Stimulated activated CD4-positive, alpha-beta T cell treated with anti-CD3 and anti-CD28 coated beads, Interleukin-2, amount 100 ng/mL, for 24 hours (primary cell): ENCODE data around the gene TCL1B.
"Not testable (repeated sequence)": the region's sequence is repeated elsewhere in the genome, so short reads cannot be mapped to it uniquely, and the experiment has no call there.

Source experiments
- DNase-seq, 2 donors: peaks; one replicate each; pipeline ENCODE4 v3.0.0-alpha.2; 2020

TCL1B gene

DNA sequence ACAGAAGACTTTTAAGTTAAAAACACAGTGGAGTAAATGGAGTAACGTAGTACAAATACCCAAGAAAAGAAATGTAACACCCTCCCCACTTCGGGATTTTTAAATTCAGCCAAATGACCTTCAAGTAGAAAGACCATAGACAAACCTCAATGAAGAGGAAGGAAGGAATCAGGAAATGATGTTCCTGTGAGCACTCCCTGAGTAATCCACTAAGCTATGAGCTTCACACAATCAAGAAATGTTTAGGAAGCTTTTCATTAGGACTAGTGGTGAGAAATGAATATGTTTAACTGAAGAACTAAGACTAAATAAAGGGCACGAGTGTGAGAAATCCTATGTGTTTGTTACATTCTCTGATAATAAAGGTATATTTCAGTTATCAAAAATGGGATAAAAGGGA, 17.6 kb downstream of the TCL1B start:
- no peak for DNase-seq

DNA sequence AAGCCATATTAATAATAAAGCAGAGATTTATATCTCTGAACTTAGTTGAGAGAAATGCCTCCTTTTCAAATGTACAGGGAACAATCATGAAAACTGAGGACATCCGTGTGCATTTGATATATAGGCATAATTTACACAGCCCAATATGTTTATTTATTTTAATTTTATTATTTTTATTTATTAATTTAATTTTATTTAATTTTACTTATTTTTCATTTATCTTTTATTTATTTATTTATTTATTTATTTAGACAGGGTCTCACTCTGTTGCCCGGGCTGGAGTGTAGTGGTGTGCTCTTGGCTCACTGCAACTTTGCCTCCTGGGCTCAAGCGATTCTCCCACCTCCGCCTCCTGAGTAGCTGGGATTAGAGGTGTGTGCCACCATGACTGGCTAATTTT, 19.3 kb downstream of the TCL1B start:
- DNase-seq = no peak

DNA sequence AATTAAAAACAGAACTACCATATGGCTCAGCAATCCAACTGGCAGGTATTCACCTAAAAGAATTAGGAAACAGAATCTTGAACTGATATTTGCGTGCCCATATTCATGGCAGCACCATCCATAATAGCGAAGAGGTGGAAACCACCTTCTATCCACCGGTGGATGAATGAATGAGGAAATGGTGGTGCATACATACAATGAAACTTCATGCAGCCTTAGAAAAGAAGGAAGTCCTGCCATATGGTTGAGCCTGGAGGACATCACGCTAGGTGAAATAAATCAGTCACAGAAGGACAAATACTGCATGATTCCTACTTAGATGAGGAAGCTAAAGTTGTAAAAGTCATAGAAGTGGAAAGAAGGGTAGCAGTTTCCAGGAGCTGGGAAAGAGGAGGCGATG, 21.1 kb downstream of the TCL1B start:
- DNase-seq = no peak

DNA sequence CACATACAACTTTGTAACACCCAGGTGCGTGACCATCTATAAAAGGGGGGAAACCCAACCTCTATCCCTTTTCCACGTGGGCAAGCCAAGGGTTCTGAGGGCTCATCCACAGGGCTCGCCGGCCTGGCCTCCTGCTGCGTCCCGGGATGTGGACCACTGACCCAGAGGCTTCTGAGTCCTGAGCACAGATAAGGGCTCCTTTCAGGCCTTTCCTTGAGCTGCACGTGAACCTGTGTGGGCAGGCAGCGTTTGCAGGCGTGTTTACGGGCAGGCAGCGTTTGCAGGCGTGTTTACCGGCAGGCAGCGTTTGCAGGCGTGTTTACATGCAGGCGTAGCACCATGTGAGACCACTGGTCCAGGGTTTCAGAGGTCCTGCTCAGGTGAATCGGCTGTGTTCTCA, 23.9 kb downstream of the TCL1B start:
- DNase-seq = no peak

DNA sequence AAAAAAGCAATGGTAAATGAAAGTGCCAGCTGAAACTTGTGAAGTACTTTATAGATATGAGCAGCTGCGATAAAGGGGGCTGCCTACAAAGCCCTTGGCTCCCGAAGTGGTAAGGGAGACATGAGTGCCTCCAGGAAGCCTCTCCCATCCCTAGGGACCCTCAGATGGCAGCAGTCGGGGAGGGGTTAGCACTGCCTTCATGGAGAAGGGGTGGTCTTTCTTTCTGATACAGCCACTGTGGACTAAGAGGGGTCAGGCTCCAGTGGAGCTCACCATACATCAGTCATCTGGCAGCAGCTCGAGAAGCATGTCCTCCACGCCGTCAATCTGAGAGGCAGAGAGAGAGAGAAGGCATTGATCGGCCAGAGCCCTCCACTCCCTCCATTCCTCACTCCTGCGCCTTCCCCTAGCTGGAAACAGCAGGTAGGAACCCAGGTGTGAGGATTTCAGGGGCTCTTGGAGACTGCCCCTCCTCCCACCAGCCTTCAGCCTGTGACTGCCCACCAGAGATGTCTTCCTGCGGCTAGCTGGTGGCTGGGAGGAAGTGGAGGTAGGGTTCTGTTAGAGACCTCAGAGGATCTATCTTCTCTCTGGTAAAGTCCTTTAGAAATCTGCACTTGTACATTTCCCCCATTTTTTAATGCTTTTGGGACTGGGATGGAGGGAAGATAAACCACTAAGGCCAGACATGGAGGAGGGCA, 25.4 kb downstream of the TCL1B start:
- DNase-seq = no peak

DNA sequence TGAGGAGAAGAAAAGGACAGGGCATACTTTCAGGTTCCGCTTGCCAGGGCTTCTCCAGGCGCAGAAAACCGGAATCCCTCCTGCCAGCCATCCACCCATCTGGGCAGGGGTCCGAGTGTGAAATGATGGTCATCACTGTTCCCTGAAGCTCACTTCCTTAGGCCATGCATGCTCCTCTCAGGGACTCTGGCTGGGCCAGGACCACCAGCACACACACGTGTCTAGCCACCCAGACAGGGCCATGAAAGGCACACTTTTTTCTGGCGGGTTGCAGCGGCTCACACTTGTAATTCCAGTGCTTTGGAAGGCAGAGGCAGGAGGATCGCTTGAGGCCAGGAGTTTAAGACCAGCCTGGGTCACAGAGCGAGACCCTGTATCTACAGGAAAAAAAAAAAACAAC, 26.2 kb downstream of the TCL1B start:
- DNase-seq = no peak

DNA sequence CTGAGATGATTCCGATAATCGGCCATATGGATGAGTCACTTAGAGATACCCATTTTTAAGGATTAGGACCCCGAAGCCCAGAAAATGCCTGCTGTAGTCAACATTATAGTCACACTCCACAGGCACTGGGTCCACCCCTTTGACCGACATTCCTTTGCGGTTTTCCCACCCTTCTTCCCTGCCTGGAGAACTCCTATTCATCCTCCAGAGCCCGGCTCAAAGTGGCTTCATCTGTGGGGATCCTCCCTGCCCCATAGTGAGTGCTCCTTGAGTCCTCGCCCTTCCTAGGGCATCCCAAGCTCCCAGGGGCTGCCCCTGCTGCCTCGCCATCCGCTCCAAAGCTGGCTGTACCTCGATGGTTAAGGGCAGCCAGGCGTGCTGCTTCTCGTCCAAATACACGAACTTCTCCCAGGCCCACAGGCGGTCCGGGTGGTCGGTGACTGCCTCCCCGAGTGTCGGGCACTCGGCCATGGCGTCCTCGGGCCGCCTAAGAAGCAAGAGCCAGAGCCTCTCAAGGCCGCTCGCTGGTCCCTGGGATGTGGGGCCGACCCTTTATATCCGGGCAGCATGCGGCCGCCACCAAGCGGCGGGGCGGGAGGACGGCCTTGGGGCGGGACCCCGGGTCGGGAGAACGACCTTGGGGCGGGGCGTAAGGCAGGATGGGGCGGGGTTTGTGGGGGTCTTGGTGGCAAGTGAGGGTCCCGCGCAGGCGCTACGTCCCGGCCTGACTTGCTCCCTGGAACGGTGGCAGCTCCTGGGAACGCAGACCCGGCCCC, 27.6 kb downstream of the TCL1B start, which contains the start of gene TCL1A:
Gene TCL1A, minus strand, starts transcription at position 530 of the 776 bp plus-strand sequence. Its CDS starts 59 bp downstream, at position 471.
- no peak for DNase-seq

DNA sequence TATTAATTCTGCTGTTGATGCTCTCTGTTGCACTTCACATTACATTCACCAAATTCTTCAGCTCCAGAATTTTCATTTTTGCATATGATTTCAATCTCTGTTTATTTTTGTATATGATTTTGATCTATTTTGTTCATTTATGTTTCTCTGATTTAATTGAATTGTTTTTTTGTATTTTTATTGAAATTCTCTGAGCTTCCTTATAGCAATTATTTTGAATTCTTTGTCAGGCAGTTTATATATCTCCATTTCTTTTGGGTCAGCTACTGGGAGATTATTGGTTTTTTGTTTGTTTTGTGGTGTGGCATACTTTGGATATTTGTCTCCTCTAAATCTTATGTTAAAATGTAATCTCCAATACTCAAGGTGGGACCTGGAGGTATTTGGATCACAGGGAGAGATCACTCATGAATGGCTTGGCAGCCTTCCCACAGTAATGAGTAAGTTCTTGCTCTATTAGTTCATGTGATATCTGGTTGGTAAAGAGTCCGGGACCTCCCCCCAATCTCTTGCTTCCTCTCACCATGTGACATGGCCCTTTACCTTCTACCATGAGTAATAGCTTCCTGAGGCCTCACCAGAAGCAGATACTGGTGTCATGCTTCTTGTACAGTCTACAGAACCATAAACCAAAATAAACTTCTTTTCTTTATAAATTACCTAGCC, 36.4 kb downstream of the TCL1B start:
- DNase-seq = no peak

DNA sequence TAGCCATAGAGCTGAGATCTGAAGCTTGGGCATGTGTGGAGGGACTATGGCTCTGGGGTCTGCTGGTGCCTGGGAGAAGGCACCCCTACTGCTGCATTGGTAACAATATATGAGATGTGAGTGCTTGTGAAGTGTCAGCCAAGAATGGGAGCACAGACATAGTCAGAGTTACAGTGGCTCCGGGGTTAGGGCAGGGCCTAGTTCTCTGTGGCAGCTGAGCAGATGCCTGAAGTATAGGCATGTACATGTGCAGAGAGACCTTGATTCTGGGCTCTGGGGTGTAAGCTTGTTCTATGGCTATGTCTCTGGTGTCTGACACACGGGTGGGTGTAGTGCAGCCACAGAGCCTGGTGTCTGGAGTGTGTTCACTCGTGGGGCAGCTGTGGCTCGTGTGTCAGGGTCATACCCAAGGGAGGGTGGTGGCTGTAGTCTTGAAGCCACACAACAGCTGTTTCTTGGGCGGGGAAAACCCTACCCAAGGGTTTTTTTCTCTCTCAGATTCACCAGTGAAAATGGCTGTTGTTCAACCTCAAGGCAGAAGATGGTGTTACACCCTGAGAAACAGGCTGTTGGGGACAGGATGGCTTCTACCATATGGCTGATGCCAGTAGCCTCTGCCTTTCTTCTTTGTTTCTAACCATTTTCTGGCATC, 39.6 kb downstream of the TCL1B start:
- DNase-seq = no peak

DNA sequence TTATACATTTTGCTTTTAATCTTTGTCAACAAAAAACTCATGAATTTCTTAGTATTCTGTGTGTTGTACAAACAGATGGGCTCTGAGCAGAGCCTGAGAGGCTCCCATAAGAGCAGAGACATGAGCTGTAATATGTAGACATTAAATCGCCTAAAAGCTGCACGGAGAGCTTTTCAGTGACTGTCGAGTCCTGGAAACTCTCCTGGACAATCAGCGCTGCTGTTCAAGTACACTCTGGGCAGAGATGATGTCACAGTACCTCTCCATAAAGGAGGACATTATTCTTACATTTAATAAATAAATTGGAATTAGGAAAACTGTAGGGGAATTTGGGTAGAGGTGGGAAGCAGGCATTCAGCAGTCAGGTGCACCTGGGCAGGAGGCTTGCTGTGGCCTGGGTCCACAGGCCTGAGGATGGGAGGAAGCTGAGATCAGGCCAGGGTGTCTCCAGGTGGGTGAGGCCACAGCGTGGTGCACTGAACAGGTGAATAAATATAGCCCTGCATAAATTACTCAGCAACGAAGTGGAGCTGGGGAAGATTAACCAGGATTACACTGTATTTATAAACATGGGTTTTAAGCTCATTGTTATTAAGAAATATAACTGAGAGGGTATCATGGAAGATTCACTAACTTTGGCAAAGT, 41.0 kb downstream of the TCL1B start:
- DNase-seq = no peak

DNA sequence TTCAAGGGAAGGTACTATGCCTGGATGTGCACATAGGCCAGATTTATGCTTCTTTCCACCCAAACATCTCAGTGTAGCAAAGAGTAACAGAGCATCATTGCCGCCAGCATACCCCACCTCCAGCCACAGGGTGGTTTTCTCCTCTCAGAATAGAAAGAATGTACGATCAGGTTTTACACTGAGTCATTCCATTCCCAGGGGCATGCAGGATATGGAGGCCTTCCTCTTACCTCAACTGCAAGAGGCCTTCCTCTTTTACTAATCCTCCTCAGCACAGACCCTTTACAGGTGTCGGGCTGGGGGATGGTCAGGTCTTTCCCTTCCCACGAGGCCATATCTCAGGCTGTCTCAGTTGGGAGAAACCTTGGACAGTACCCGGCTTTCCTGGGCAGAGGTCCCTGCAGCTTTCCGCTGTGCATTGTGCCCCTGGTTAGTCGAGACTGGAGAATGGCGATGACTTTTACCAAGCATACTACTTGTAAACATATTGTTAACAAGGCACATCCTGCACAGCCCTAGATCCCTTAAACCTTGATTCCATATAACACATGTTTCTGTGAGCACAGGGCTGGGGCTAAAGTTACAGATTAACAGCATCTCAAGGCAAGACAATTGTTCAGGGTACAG, 43.3 kb downstream of the TCL1B start:
- DNase-seq = not testable (repeated sequence)

DNA sequence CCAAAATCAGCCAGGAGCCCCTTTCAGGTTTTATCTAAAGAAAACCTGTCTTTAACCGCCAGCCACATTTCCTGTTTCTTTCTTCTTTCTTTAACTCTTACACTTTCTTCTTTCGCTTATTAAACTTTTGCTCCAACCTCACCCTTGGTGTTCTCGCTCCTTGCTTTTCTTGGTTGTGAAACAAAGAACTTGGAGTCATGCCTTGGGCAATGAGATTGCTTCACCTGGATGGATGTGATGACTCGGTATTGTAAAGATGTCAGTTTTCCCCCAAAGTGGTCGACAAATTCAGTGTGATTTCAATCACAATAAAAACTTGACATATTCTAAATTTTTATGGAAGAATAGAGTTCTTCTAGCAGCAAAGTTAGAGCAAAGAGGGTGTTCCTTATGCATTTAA, 43.9 kb downstream of the TCL1B start:
- DNase-seq = no peak

DNA sequence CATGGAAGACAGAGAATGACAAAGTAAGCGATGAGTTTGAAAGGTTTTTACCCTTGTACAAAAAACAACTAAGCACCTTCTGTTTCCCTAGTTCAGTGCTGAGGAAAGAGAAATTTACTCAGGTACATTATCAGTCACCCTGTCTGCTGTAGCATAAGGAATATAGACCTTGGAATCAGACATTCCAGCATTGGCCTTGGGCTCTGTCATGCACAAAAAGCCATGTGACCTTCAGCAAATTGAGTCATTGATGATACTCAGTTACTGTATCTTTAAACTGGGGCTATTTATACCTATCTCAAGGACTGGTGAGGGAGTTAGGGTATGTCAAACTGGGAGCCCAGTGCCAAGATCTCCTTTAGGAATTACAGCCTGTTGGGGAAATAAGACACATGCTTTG, 47.0 kb downstream of the TCL1B start:
- DNase-seq = no peak

DNA sequence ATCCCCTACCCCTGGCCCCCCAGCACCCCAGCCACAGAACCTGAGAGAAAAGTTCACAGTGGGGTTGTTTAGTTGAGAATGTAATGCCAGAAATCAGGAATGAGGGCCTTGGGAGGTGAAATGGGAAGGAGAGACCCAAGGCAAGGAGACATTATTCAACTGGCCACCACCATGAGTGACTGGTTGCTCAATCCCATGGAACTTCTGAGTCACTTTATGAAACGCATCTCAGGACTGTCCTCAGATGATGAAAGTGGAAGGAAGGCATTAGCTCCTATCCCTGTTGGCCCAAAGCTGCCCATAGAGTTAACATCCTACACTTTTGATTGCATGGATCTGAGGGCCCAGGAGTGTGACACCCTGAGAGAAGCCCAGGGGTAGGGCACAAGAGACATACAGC, 53.1 kb downstream of the TCL1B start:
- no peak for DNase-seq

DNA sequence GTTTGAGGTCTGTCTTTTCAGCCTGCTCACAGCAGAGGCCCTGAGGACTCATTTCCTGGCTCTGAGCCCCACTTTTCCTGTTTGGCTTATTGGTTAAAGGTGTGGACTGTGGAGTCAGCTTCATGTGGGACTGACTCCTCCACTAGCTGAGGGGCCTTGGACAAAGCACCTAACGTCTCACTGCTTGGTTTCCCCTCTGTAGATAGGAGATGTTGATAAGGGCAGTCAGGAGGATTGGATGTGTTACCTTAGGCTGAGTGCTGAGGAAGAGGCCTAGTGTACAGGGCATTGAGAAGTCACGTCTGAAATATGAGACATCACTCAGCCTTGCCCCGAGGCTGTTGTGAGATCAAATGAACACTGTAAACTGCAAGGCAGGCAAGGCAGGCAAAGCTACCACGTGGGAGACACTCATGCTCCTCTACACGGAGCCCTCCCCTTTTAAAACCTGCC, 54.8 kb downstream of the TCL1B start:
- no peak for DNase-seq

DNA sequence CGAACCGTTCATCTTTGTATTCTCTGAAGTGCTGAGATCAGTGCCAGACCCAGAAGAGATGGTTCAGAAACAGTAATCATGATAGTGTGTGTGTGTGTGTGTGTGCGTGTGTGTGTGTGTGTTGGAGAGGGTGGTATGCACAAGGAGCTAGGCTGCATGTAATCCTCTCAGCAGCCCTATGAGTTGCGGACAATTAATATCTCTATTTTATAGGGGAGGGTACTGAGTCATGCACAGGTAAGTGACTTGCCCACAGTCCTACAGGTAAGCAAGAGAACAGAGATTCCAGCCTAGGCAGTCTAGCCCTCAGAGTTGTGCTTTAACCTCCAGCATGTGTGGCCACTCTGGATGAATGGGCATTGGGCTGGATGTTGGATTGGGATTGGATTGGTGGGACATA, 55.6 kb downstream of the TCL1B start:
- no peak for DNase-seq
